H9 (cell line): ENCODE data around the gene N4BP2L1. TPM values are rescaled to one million over a fixed set of nuclear protein-coding genes. Genes with fewer than 3 reads are reported as not detected.

ENCODE experiments used
- DNase-seq: peaks from one replicate; pipeline ENCODE4 v3.0.0-alpha.2; 2017
- H2AFZ ChIP-seq: one replicate; pipeline ENCODE4 v1.6.1; 2013; ENCODE audit warnings: mild to moderate bottlenecking, low read length, control low read depth, moderate library complexity
- H2AK5ac ChIP-seq: 2 replicates; pipeline ENCODE4 v1.6.1; 2013; ENCODE audit warnings: low read length, control low read depth, mixed read lengths; ENCODE audit not compliant: insufficient read length
- H2BK120ac ChIP-seq: one replicate; pipeline ENCODE4 v1.6.1; 2013; ENCODE audit warnings: low read depth, mild to moderate bottlenecking, low read length, control low read depth, inconsistent platforms; ENCODE audit not compliant: poor library complexity, severe bottlenecking
- H2BK12ac ChIP-seq: 2 replicates; pipeline ENCODE4 v1.6.1; 2013; ENCODE audit warnings: low read length, control low read depth, mixed read lengths, low read depth; ENCODE audit not compliant: insufficient read length
- H2BK15ac ChIP-seq: 2 replicates; pipeline ENCODE4 v1.6.1; 2013; ENCODE audit warnings: low read depth, low read length, control low read depth
- H2BK20ac ChIP-seq: one replicate; pipeline ENCODE4 v1.6.1; 2013; ENCODE audit warnings: low read depth, mild to moderate bottlenecking, low read length, control low read depth, inconsistent platforms; ENCODE audit not compliant: poor library complexity, severe bottlenecking
- H2BK5ac ChIP-seq: 2 replicates; pipeline ENCODE4 v1.6.1; 2013; ENCODE audit warnings: low read length, control low read depth, mixed read lengths; ENCODE audit not compliant: insufficient read length
- H3K14ac ChIP-seq: 2 replicates; pipeline ENCODE4 v1.6.1; 2013; ENCODE audit warnings: low read length, control low read depth; ENCODE audit not compliant: insufficient read depth
- H3K18ac ChIP-seq: 2 replicates; pipeline ENCODE4 v1.6.1; 2013; ENCODE audit warnings: low read depth, mild to moderate bottlenecking, mixed read lengths, low read length, control low read depth; ENCODE audit not compliant: insufficient read length
- H3K23ac ChIP-seq: 2 replicates; pipeline ENCODE4 v1.6.1; 2013; ENCODE audit warnings: low read length, control low read depth, mixed read lengths, low read depth; ENCODE audit not compliant: insufficient read length
- H3K23me2 ChIP-seq: 2 replicates; pipeline ENCODE4 v1.6.1; 2013; ENCODE audit warnings: low read depth, mild to moderate bottlenecking, mixed read lengths, low read length, control low read depth; ENCODE audit not compliant: insufficient read length, poor library complexity, severe bottlenecking
- H3K27ac ChIP-seq: 2 replicates; pipeline ENCODE4 v1.5.1; 2013; ENCODE audit warnings: low read length, control low read depth, mixed read lengths, low read depth; ENCODE audit not compliant: insufficient read length
- H3K27me3 ChIP-seq: 2 replicates; pipeline ENCODE4 v1.6.1; 2013; ENCODE audit warnings: low read length, control low read depth, inconsistent platforms; ENCODE audit not compliant: insufficient read depth
- H3K4ac ChIP-seq: 2 replicates; pipeline ENCODE4 v1.6.1; 2013; ENCODE audit warnings: low read depth, mild to moderate bottlenecking, control low read depth, inconsistent platforms, low read length, moderate library complexity
- H3K4me1 ChIP-seq: 2 replicates; pipeline ENCODE4 v1.6.1; 2013; ENCODE audit warnings: low read length, control low read depth, inconsistent platforms; ENCODE audit not compliant: insufficient read depth
- H3K4me2 ChIP-seq: 2 replicates; pipeline ENCODE4 v1.6.1; 2013; ENCODE audit warnings: low read length, control low read depth, mixed read lengths; ENCODE audit not compliant: insufficient read length, insufficient read depth
- H3K56ac ChIP-seq: 2 replicates; pipeline ENCODE4 v1.6.1; 2013; ENCODE audit warnings: low read depth, mild to moderate bottlenecking, mixed read lengths, low read length, control low read depth; ENCODE audit not compliant: insufficient read length
- H3K79me1 ChIP-seq: 2 replicates; pipeline ENCODE4 v1.6.1; 2013; ENCODE audit warnings: low read depth, mild to moderate bottlenecking, moderate library complexity, low read length, control low read depth, inconsistent platforms; ENCODE audit not compliant: insufficient read depth, poor library complexity, severe bottlenecking
- H3K79me2 ChIP-seq: 2 replicates; pipeline ENCODE4 v1.6.1; 2013; ENCODE audit warnings: low read length, control low read depth, inconsistent platforms; ENCODE audit not compliant: insufficient read depth
- H3K9ac ChIP-seq: 2 replicates; pipeline ENCODE4 v1.6.1; 2013; ENCODE audit warnings: low read length, control low read depth, mixed read lengths; ENCODE audit not compliant: insufficient read length; ENCODE audit errors: extremely low read depth
- H3K9me3 ChIP-seq: one replicate; pipeline ENCODE4 v1.6.1; 2013; ENCODE audit warnings: low read depth, low read length, inconsistent platforms; ENCODE audit not compliant: control insufficient read depth
- H3T11ph ChIP-seq: one replicate; pipeline ENCODE4 v1.6.1; 2013; ENCODE audit warnings: mild to moderate bottlenecking, low read length, control low read depth, inconsistent platforms
- H4K20me1 ChIP-seq: one replicate; pipeline ENCODE4 v1.6.1; 2013; ENCODE audit not compliant: control insufficient read depth, insufficient read length, insufficient read depth
- H4K5ac ChIP-seq: 2 replicates; pipeline ENCODE4 v1.6.1; 2013; ENCODE audit warnings: low read depth, mild to moderate bottlenecking, mixed read lengths, low read length, control low read depth; ENCODE audit not compliant: insufficient read length
- H4K8ac ChIP-seq: replicated peaks from 2 replicates; pipeline ENCODE4 v1.6.1; 2013; ENCODE audit warnings: low read length, control low read depth, mixed read lengths, low read depth; ENCODE audit not compliant: insufficient read length
- H4K91ac ChIP-seq: 2 replicates; pipeline ENCODE4 v1.6.1; 2013; ENCODE audit warnings: low read depth, mild to moderate bottlenecking, moderate library complexity, mixed read lengths, low read length, control low read depth; ENCODE audit not compliant: insufficient read length
- H3K27ac Mint-ChIP-seq, 3 experiments: 2 replicates in 2 of 3; 3 replicates in 1 of 3; pipeline ENCODE4 v1.8.0; 2020 to 2021; ENCODE audit warnings: mixed read lengths in 3 of 3, mild to moderate bottlenecking in 1 of 3, moderate library complexity in 1 of 3
- H3K27me3 Mint-ChIP-seq: 2 replicates; pipeline ENCODE4 v1.8.0; 2021; ENCODE audit warnings: low read depth, mild to moderate bottlenecking, moderate library complexity, mixed read lengths
- H3K36me3 Mint-ChIP-seq, 3 experiments: 2 replicates in 2 of 3; 3 replicates in 1 of 3; pipeline ENCODE4 v1.8.0; 2020 to 2021; ENCODE audit warnings: low read depth in 3 of 3, mixed read lengths in 3 of 3; ENCODE audit not compliant: insufficient read depth in 1 of 3
- H3K4me1 Mint-ChIP-seq, 2 experiments: 2 replicates each; pipeline ENCODE4 v1.8.0; 2020; ENCODE audit warnings: mixed read lengths in 2 of 2
- H3K4me3 Mint-ChIP-seq, 2 experiments: 2 replicates in 1 of 2; 3 replicates in 1 of 2; pipeline ENCODE4 v1.8.0; 2020 to 2021; ENCODE audit warnings: mild to moderate bottlenecking in 2 of 2, mixed read lengths in 2 of 2, moderate library complexity in 1 of 2
- H3K9me3 Mint-ChIP-seq, 2 experiments: 2 replicates in 1 of 2; 3 replicates in 1 of 2; pipeline ENCODE4 v1.8.0; 2020; ENCODE audit warnings: mild to moderate bottlenecking in 2 of 2, mixed read lengths in 2 of 2, moderate library complexity in 1 of 2
- CTCF ChIP-seq: fragments of 200-600 bp; sonication (generic); conservative IDR thresholded peaks from 3 replicates; pipeline ENCODE4 v1.8.0; 2021; ENCODE audit warnings: antibody characterized with exemption, mild to moderate bottlenecking
- WGBS: extraction: QIAGEN DNeasy Blood & Tissue Kit; methylation state at CpG from one replicate; pipeline ENCODE4 v1.1.7; 2013; ENCODE audit warnings: missing lambda C conversion rate, low lambda C conversion rate, mixed read lengths; ENCODE audit not compliant: insufficient read length; ENCODE audit errors: extremely low coverage; 5-methylcytosine and 5-hydroxymethylcytosine counted together
- total RNA-seq: library from RNA; stranded (reverse); gene quantifications from 2 replicates; pipeline ENCODE4 v1.2.1, GENCODE V29; 2021

N4BP2L1 gene
- total RNA-seq, 1 experiment from 2014 or later: 1.5 TPM

GRCh38 chr13:32390484-32390883, 37.4 kb downstream of the N4BP2L1 start:
- H3K9me3 ChIP-seq: no peaks in the 10 kb centered on the region
- H2BK15ac ChIP-seq: no peak overlapping the region
- no peaks in the 10 kb centered on the region for H3K27me3 ChIP-seq
- no peak overlapping the region for H4K8ac ChIP-seq
- peaks cover 3 to 11% (median 7%) of the 10 kb centered on the region in 3 experiments; a peak in 6 of 7 replicates for H3K36me3 Mint-ChIP-seq
- no peaks in the 10 kb centered on the region for H3K23me2 ChIP-seq
- H3K79me2 ChIP-seq: no peaks in the 10 kb centered on the region
- no peak overlapping the region for H3K4me3 Mint-ChIP-seq
- H4K91ac ChIP-seq: no peak overlapping the region
- no peak overlapping the region for H2BK5ac ChIP-seq
- no peak overlapping the region for H3K9ac ChIP-seq
- no peak overlapping the region for H2AFZ ChIP-seq
- no peak overlapping the region for H3K56ac ChIP-seq
- H2BK120ac ChIP-seq: no peak overlapping the region
- DNase-seq: no peak
- TF ChIP-seq CTCF: no peak
- no peaks in the 10 kb centered on the region for H4K20me1 ChIP-seq
- no peak overlapping the region for H3K4ac ChIP-seq
- no peak overlapping the region for H3K4me2 ChIP-seq
- no peaks in the 10 kb centered on the region for H3K27me3 Mint-ChIP-seq
- no CpG with 5 or more reads among the region's 1 CpG for WGBS
- peaks cover 11 to 15% of the 10 kb centered on the region in 2 experiments for H3K4me1 Mint-ChIP-seq
- H3T11ph ChIP-seq: no peak overlapping the region
- H3K79me1 ChIP-seq: no peaks in the 10 kb centered on the region
- H3K27ac ChIP-seq: no peak overlapping the region
- H3K4me1 ChIP-seq: peaks cover 2% of the 10 kb centered on the region; the same call in 1 of the 2 replicates
- H3K14ac ChIP-seq: no peak overlapping the region
- H2BK20ac ChIP-seq: no peak overlapping the region
- no peak overlapping the region for H3K27ac Mint-ChIP-seq
- no peaks in the 10 kb centered on the region for H3K9me3 Mint-ChIP-seq
- no peak overlapping the region for H4K5ac ChIP-seq
- no peak overlapping the region for H3K23ac ChIP-seq
- no peak overlapping the region for H3K18ac ChIP-seq
- H2BK12ac ChIP-seq: no peak overlapping the region
- H2AK5ac ChIP-seq: no peak overlapping the region
